Omental fat pad (tissue), 4 donors: ENCODE results near the gene GRP. TPM values are rescaled to one million over a fixed set of nuclear protein-coding genes. Genes with fewer than 3 reads are reported as not detected.

Source experiments
- ATAC-seq: fragments of 150-250 bp; one replicate; pipeline ENCODE4 v1.9.1; 2016; ENCODE audit warnings: mild to moderate bottlenecking, moderate library complexity; ENCODE audit not compliant: low FRiP score
- DNase-seq: peaks from one replicate; pipeline ENCODE4 v3.0.0-alpha.2; 2019; ENCODE audit warnings: low spot score
- total RNA-seq, 4 donors: library from RNA; depleted of rRNA; stranded (reverse); fragments of >200 nt; gene quantifications; one replicate each; pipeline ENCODE4 v1.1.0, GENCODE V29; 2016
- TF ChIP-seq, protein P1 (sequence below), 3 donors: fragments of 450-650 bp; IDR thresholded peaks; one replicate each; pipeline ENCODE4 v1.5.1; 2016 to 2017; ENCODE audit warnings: antibody characterized with exemption in 3 of 3, mild to moderate bottlenecking in 3 of 3, moderate library complexity in 2 of 3

The GRP gene
- total RNA-seq, 4 donors from 2014 or later, result not detected

DNA sequence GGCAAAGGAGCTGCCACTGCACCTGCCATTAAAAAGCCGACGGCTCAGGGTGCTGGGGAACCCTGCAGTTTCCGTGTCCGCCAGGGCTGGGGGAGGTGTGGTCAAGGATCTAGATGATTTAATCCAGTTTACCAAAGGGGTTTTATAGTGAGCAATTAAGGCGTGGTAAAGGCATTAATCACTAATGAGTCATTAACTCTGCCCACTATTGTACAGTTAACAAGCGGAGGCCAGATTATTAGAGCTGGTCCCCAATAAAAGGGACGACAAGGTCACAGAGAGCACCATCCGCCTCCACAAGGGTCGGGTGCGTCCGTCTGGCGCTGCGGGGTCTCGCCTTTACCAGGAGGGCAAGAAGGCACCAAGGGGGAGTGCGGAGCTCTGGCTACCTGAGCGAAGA lies 43.7 kb downstream of the GRP start:
- ATAC-seq, result no peak
- DNase-seq, result no peak
- TF ChIP-seq, protein P1, sequence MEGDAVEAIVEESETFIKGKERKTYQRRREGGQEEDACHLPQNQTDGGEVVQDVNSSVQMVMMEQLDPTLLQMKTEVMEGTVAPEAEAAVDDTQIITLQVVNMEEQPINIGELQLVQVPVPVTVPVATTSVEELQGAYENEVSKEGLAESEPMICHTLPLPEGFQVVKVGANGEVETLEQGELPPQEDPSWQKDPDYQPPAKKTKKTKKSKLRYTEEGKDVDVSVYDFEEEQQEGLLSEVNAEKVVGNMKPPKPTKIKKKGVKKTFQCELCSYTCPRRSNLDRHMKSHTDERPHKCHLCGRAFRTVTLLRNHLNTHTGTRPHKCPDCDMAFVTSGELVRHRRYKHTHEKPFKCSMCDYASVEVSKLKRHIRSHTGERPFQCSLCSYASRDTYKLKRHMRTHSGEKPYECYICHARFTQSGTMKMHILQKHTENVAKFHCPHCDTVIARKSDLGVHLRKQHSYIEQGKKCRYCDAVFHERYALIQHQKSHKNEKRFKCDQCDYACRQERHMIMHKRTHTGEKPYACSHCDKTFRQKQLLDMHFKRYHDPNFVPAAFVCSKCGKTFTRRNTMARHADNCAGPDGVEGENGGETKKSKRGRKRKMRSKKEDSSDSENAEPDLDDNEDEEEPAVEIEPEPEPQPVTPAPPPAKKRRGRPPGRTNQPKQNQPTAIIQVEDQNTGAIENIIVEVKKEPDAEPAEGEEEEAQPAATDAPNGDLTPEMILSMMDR (IDR thresholded peaks at IDR 0.05), result no peak

DNA sequence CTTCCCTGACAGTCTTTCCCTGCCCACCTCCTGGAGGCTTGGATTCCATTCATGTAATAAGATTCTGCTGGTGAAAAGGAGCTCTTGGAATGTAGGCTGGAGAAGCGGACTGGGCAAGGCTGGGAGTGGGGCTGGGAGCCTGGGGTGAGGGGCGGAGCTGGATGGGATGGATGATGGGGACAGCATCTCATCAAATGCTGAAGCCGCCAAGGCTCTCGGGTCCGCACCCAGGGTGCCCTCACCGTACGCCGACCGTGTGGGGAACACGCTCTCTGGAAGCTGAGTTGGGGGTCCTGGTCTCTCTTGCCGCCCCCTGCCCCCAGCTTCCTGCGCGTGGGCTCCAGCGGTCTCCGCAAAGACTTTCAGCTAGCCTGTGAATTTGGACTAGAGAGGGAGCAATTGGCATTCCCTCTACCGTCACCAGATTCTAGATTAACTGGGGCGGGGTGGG lies 44.2 kb downstream of the GRP start:
- ATAC-seq, result no peak
- TF ChIP-seq, protein P1 (IDR thresholded peaks at IDR 0.05), result no peak
- DNase-seq, result no peak

DNA sequence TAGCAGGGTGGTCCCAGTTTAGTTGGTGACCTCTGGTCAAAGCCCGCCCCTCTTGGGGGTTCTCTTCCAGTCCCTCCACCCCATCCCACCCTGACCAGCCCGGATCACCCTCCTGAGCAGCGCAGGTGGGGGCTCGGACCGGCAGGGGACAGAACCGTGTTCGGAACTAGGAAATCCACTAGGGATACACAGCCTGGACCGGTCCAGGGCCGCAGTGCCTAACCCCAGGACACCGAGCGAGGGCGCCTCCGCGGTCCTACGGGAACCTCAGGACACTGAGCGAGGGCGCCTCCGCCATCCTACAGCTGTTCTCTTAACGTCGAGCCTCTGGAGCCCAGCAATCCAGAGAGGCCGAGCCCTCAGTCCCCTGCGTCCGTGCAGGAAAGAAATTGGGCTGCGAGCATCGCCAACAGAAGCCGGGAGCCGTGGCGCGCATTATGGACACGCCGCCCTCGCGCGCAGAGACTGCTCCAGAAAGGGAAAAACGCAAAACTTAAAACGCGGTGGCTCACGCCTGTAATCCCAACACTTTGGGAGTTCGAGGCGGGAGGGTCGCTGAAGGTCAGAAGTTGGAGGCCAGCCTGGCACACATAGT lies 44.8 kb downstream of the GRP start:
- TF ChIP-seq, protein P1 (IDR thresholded peaks at IDR 0.05), result no peak
- DNase-seq, result no peak
- ATAC-seq, result no peak

DNA sequence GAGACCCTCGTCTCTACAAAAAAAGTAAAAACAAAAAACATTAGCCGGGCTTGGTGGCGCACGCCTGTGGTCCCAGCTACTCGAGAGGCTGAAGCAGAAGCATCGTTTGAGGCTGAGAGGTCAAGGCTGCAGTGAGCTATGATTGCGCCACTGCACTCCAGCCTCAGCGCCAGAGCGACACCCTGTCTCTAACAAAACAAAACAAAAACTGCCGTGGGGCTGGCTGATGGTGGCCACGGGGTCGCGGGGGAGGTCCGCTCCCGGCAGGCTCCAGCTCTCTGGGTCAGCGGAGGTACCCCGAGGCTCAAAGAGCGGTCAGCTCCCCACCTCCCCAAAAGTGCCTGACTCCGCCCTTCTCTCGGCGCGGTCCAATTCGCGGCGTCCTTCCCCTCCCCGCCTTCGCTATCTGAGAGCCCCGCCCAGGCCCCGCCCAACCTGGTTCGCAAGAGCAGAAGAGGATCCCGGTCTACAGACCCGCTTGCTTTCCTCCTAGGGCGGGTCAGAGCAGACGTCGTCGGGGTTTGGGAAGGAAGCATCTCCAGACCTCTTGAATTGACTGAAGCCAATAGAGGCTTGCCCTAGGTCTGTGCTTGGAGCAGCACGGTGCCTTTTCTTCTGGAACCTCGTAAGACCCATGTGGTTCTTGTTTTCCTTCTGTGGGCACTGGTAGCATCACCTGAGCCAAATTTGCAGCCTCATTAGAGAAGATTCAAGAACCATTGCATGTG lies 45.5 kb downstream of the GRP start:
- TF ChIP-seq, protein P1 (IDR thresholded peaks at IDR 0.05), result no peak

DNA sequence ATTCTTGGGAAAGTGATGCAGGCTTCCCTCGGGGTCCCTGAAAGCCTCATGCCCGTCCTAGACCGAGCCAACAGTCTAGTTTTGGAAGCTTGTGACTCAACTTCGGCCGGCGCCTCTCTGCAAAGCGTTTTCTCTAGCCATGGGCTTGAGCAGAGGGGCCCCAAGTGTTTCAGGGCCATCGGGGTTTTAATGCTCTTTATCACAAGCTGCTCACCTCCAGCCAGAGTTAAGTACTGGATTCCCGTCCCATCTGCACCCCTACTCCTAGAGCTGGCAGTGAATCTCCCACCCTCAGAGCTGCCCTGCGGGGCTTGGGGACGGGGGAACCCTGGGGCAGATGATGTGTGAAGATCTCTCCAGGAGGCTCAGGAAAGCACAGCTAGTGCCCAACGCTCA lies 46.0 kb downstream of the GRP start:
- DNase-seq (no peak), ATAC-seq (no peak)
- TF ChIP-seq, protein P1 (IDR thresholded peaks at IDR 0.05), result no peak

More for the DNA sequence above, 45.5 kb downstream of the GRP start:
- no peak for DNase-seq
- ATAC-seq, result peak; percentile 42

DNA sequence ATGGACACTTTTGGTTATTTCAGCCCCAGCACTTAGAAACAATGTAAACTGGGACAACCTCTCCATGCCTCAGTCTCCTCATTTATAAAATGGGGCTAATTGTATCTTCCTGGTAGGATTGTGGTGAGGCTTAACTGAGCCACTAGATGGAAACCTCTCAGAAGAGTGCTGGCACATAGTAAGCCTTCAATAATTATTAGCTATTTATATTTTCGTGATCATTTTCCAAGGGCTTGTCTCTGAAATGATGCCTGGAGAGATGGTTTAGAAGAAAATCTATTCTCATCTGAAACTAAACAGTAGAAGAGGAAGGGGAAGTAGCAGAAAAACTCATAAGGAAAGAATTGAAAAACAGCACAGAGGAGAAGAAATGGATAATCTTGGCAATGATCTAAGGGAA lies 46.5 kb downstream of the GRP start:
- no peak for ATAC-seq
- TF ChIP-seq, protein P1 (IDR thresholded peaks at IDR 0.05), result no peak
- DNase-seq, result no peak
